H7 (cell line): Measurements from ENCODE around the gene RPS28. TPM values are rescaled to one million over a fixed set of nuclear protein-coding genes. Genes with fewer than 3 reads are reported as not detected.
"Not testable (repeated sequence)": the region's sequence is repeated elsewhere in the genome, so short reads cannot be mapped to it uniquely, and the experiment has no call there.

ENCODE experiments used
- DNase-seq: peaks from one replicate; pipeline ENCODE4 v3.0.0; 2012
- H3K27me3 ChIP-seq: 2 replicates; pipeline ENCODE4 v1.6.0; 2011; ENCODE audit warnings: mild to moderate bottlenecking, low read length; ENCODE audit not compliant: control insufficient read depth, insufficient read depth
- H3K36me3 ChIP-seq: replicated peaks from 2 replicates; pipeline ENCODE4 v1.5.1; 2011; ENCODE audit warnings: low read length; ENCODE audit not compliant: control insufficient read depth, insufficient read depth
- H3K4me3 ChIP-seq: 2 replicates; pipeline ENCODE4 v1.5.1; 2011; ENCODE audit warnings: low read depth, mild to moderate bottlenecking, control low read depth, low read length, moderate library complexity; ENCODE audit not compliant: insufficient read depth
- total RNA-seq: library from RNA; depleted of rRNA; stranded (reverse); fragments of >200 nt; shearing (Covaris generic); gene quantifications from 2 replicates; pipeline ENCODE4 v1.2.3, GENCODE V29; 2014

RPS28 gene
- total RNA-seq, 1 experiment from 2014 or later: 545 TPM

DNA sequence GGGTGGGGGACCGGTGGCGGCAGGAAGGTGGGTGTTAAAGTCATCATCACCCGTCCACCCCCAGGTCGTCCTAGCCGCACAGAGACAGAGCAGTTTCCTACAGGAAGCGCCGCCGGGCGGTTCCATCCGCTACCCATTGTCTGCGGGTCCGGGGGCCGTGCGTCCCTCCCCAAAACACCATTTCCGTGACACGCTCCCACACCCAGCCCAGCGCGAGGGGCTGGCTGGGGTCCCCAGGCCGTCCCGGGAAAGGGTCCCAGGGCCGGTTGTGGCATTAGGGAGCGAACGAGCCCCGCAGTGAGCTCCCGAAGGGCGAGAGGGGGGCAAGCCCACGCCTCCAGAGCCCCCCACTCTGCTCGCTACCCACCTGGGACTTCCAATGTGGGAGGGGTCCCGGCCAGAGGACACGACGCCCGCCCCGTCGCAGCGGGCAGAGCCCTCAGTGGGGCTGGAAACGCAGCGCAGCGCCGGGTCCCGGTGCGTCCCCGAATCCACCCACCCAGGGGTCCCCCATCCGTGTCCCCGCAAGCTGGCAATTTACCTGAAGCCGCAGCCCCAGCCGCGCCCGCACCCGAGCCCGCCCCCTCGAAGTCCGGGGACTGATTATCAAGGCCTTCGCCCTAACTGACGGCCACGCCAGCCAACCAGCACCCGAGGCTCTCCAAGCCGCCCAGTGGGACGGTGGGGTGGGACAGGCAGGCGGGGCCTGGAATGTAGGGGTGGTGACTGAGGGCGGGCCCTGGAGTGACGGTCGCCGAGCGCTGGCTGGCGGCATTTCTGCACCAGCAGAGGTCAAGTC, 21.6 kb downstream of the RPS28 start, which contains the start of gene KANK3:
Gene KANK3, minus strand, starts transcription at position 579 of the 799 bp plus-strand sequence. CDS start 5,434 bp downstream, outside the sequence.
- Histone ChIP-seq H3K4me3 (peak within 1 kb of the TSS; percentile 81), H3K36me3 (no peaks in the 10 kb centered on the region), H3K27me3 (peaks cover 12% of the 10 kb centered on the region; the same call in 1 of the 2 replicates)
- peak; percentile 100 for DNase-seq

DNA sequence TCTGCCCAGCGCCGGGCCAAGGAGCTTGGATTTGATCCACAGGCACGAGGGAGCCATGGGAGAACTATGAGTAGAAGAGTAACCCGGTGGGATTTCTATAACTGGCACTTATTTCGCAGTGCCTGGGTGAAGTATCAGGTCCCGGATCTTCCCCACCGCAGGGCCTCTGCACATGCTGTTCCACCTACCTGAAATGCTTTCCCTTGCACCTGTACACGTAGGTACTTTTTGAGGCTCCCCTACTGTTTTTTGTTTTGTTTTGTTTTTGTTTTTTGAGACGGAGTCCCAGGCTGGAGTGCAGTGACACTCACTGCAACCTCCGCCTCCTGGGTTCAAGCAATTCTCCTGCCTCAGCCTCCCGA, 22.2 kb downstream of the RPS28 start:
- Histone ChIP-seq H3K27me3 (peaks cover 12% of the 10 kb centered on the region; the same call in 1 of the 2 replicates), H3K36me3 (no peaks in the 10 kb centered on the region), H3K4me3 (peak overlapping the region; percentile 12; the same call in 1 of the 2 replicates)
- DNase-seq: no peak

DNA sequence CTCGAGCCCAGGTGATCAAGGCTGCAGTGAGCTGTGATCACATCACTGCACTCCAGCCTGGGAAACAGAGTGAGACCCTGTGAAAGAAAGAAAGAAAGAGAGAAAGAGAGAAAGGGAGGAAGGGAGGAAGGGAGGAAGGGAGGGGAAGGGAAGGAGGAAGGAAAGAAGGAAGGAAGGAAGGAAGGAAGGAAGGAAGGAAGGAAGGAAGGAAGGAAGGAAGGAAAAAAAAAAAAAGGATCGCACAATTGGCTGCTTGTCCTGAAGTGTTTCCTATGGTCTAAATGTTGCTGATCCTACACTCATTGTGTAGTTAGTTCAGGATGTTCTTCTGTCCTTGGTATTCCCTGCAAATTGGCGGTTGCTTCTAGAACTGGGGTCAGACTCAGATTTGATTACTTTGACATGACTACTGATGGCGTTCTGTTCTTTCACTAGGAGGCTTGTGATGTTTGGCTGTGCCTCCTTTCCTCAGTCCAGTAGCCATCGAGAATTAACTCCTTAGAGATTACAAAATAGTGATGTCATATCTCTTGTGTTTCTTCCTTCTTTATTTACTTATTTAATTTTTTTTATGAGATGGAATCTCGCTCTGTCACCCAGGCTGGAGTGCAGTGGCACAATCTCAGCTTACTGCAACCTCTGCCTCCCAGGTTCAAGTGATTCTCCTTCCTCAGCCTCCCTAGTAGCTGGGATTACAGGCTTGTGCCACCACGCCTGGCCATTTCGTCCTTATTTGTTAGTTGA, 28.5 kb downstream of the RPS28 start:
- H3K36me3 ChIP-seq, H3K4me3 ChIP-seq, H3K27me3 ChIP-seq, DNase-seq: not testable (repeated sequence)

DNA sequence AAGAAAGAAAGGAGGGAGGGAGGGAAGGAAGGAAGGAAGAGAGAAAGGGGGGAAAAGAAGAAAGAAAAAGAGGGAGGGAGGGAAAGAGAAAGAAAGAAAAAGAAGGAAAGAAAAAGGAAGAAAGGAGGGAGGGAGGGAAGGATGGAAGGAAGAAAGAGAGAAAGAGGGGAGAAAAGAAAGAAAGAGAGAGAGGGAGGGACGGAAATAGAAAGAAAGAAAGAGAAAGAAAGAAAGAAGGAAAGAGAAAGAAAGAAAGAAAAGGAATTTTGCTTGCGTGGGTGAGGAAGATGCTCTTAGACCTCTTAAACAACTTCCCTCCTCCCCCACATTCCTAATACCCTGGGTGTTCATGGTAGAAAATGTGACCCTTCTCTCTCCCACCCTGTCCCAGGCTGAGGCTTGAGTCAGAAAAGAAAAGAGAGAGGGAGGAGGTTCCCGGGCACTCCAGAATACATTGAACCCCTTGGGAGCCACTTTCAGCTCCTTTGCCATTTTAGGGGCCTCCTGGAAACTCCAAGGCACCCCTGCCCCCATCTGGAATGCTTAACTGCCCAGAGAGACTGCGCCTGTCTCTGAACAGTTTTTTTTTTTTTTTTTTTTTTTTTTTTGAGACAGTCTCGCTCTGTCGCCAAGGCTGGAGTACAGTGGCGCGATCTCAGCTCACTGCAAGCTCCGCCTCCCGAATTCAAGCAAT, 31.0 kb downstream of the RPS28 start:
- Histone ChIP-seq H3K4me3 (no peak overlapping the region), H3K27me3 (no peaks in the 10 kb centered on the region; the same call in 1 of the 2 replicates), H3K36me3 (no peaks in the 10 kb centered on the region)
- peak; percentile 46 for DNase-seq

DNA sequence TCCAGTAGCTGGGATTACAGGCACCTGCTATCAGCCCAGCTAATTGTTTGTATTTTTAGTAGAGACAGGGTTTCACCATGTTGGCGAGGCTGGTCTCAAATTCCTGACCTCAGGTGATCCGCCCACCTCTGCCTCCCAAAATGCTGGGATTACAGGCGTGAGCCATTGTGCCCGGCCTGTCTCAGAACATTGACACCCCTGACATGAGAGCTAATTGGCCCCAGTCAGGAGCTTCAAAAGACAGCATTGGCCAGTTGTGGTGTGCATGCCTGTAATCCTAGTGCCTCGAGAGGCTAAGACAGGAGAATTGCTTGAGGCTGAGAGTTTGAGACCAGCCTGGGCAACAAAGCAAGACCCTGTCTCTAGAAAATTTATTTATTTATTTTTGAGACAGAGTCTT, 31.5 kb downstream of the RPS28 start:
- not testable (repeated sequence) for H3K36me3 ChIP-seq, DNase-seq, H3K27me3 ChIP-seq, H3K4me3 ChIP-seq

DNA sequence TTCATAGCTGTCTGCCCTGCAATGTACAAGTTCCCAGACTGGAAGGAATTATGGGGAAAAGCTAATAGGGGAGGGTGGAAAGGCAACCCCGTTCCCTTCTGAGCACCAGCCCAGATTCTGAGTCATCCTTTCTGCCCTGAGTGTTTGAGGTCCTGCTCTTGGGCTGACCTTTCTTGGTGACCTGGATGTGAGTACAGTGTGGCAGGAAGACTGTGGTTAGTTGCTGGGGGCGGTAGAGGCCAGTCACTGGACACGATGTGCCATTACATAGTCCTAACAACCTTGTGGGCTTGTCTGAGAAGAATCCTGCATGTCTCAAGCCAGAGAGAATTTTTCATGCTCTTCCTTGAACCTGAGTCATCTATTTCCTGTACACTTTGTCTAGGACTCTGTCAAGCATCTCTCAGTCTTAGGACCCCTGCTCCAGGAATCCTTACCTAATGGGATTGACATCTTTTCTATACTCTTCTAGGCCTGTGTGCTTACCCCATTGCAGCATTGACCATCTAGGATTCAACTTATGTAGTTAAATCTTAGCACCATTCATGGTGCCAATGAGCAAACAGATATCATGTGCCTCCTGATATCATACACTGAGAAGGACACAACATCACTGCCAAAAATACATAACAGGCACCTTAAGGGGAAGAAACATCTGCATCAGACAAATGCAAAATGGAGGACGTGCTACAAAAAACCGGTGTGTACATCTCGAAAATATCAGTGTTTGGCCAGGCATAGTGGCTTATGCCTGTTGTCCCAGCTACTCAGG, 34.5 kb downstream of the RPS28 start:
- no peak overlapping the region for H3K4me3 ChIP-seq
- H3K36me3 ChIP-seq: no peaks in the 10 kb centered on the region
- H3K27me3 ChIP-seq: no peaks in the 10 kb centered on the region; the same call in 1 of the 2 replicates
- DNase-seq: no peak

DNA sequence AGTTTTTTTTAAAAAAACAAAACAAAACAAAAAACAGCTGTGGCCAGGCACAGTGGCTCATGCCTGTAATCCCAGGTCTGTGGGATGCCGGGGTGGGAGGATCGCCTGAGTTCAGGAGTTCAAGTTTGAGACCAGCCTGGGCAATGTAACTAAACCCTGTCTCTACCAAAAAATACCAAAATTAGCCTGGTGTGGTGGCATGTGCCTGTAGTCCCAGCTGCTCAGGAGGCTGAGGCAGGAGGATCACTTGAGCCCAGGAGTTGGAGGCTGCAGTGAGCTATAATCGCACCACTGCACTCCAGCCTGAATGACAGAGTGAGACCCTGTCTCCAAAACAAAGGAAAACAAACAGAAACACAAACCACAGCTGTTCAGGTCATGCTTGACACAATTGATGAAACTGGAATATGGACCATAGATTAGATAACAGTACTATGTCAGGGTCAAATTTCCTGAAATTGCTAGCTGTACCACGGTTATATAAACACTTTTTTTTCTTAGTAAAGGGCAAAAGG, 35.8 kb downstream of the RPS28 start:
- no peak overlapping the region for H3K4me3 ChIP-seq
- no peaks in the 10 kb centered on the region; the same call in none of the 2 replicates for H3K27me3 ChIP-seq
- H3K36me3 ChIP-seq: no peaks in the 10 kb centered on the region
- DNase-seq: no peak

DNA sequence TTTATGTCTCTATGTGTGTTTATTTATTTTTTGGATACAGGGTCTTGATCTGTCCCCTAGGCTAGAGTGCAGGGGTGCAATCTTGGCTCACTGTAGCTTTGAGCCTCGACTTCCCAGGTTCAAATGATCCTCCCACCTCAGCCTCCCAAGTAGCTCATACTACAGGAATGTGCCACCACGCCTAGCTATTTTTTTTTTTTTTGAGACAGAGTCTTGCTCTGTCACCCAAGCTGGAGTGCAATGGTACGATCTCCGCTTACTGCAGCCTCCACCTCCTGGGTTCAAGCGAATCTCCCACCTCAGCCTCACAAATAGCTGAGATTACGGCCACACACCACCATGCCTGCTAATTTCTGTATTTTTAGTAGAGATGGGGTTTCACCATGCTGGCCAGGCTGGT, 37.7 kb downstream of the RPS28 start:
- Histone ChIP-seq H3K4me3 (no peak overlapping the region), H3K36me3 (no peaks in the 10 kb centered on the region), H3K27me3 (peaks cover 1% of the 10 kb centered on the region)
- DNase-seq: no peak

DNA sequence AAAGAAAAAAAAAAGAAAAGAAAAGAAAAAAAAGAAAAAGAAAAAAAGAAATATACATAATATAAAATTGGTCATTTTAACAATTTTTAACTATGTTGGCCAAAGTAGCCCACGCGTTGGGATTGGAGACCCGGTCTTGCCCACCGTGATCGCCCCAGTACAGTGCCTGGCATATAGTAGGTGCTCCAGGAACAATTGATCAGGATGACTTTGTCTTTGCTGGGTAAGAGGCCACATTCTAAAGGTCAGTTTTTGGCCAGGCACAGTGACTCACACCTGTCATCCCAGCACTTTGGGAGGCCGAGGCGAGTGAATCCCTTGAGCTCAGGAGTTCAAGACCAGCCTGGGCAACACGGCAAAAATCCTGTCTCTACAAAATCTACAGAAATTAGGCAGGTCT, 38.9 kb downstream of the RPS28 start:
- Histone ChIP-seq H3K27me3 (peaks cover 6% of the 10 kb centered on the region), H3K4me3 (no peak overlapping the region), H3K36me3 (no peaks in the 10 kb centered on the region)
- DNase-seq: no peak

DNA sequence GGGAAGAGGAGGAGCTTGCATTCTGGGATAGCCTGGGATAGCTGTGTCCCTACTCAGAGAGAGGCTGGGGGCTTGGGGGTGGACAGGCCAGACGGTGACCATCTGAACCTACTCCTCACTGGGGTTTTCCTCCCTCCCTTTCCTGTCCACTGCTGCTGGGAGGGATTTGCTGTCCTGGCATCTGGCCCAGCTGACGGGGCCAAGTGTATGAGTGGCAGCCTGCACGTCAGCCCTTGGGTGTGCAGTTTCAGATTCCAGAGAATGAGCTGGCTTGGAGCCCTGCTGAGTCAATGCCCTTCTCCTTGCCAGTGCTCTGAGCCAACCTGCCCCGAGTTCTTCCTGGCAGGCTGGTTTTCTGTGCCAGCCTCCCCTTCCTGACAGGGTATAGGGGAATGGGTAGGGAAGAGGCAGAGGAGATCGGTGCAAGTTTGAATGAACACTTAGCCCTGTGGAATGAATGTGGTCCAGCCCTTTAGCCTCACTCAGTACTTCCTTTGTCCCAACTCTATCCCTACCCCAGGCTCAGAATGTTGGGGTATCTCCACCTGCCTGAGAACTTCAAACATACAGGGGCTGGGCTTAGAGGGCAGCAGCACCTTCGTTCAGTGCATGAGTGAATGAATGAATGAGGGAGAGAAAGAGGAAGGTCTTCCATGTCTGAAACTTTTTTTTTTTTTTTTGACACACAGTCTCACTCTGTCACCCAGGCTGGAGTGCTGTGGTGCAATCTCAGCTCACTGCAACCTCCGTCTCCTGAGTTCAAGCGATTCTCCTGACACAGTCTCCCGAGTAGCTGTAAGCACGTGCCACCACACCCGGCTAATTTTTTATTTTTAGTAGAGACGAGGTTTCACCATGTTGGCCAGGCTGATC, 40.9 kb downstream of the RPS28 start:
- Histone ChIP-seq H3K27me3 (peaks cover 9% of the 10 kb centered on the region), H3K4me3 (no peak overlapping the region), H3K36me3 (no peaks in the 10 kb centered on the region)
- DNase-seq: no peak

DNA sequence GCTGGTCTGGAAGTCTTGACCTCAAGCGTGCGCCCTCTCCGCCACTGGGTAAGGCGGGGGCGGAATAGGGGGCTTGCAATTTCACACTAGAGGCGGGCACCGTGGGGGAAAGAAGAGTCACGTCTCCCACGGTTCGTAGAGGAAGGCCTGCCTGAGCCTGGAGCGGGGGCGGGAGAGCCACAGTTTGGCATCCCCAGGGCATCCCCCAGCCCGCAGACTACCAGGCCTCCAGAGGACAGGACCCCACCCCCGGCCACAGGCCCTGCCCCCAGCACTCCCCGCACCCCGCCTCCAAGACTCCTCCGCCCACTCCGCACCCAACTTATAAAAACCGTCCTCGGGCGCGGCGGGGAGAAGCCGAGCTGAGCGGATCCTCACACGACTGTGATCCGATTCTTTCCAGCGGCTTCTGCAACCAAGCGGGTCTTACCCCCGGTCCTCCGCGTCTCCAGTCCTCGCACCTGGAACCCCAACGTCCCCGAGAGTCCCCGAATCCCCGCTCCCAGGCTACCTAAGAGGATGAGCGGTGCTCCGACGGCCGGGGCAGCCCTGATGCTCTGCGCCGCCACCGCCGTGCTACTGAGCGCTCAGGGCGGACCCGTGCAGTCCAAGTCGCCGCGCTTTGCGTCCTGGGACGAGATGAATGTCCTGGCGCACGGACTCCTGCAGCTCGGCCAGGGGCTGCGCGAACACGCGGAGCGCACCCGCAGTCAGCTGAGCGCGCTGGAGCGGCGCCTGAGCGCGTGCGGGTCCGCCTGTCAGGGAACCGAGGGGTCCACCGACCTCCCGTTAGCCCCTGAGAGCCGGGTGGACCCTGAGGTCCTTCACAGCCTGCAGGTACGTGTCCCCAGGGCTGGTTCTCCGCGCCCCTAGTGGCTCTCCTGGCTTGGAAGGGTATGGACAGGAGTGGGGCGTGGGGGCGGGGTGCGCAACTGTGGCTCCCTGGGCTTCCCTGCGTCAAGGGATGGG, 42.8 kb downstream of the RPS28 start, which contains the start of gene ANGPTL4:
Gene ANGPTL4, plus strand, starts transcription at position 353 of the 969 bp plus-strand sequence. Its CDS starts 167 bp downstream, at position 520.
- peak; percentile 97 for DNase-seq
- H3K4me3 ChIP-seq: peak within 1 kb of the TSS; percentile 70
- peaks cover 9% of the 10 kb centered on the region for H3K27me3 ChIP-seq
- H3K36me3 ChIP-seq: peaks cover 3% of the 10 kb centered on the region; the same call in 1 of the 2 replicates

DNA sequence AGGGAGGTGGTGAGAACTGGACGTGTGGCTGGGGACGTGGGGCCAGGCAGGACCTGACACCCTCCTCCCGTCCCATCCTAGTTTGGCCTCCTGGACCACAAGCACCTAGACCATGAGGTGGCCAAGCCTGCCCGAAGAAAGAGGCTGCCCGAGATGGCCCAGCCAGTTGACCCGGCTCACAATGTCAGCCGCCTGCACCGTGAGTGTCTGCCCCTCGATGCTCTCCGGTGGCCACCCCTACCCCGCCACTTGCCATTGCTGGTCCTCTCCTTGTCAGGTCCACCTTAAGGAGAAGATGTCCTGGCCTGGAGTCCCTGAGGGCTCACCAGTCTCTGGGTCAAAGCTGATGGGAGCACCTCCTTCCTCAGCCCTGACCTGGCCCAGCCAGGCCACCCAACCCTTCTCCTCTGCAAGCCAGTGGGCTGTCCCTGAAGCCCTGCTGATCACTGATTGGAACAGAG, 44.9 kb downstream of the RPS28 start:
- peak; percentile 37 for DNase-seq
- Histone ChIP-seq H3K4me3 (no peak overlapping the region), H3K36me3 (peaks cover 4% of the 10 kb centered on the region; the same call in 1 of the 2 replicates), H3K27me3 (peaks cover 9% of the 10 kb centered on the region)
